OCI-M1 (cell line): ENCODE data around the gene MRTFB.
A peak's percentile ranks its signal among the peaks of the same experiment; 100 is the strongest.
"Not testable (repeated sequence)": the region's sequence is repeated elsewhere in the genome, so short reads cannot be mapped to it uniquely, and the experiment has no call there.

Experiments used
- DNase-seq: peaks from one replicate; lab custom pipeline; 2025; lab: John Stamatoyannopoulos, UW

The MRTFB gene

GRCh38 chr16:14070877-14071575, at the start of gene MRTFB:
TSS of gene MRTFB (plus strand) at chr16:14071319. CDS start at chr16:14140607, 69,288 bp downstream.
- DNase-seq, result peak; percentile 75

- DNase-seq, result not testable (repeated sequence)
Observed at GRCh38 chr16:14023526-14023925, 47.6 kb upstream of the MRTFB start.

- peak; percentile 76 for DNase-seq
Observed at GRCh38 chr16:14024283-14024682, 46.8 kb upstream of the MRTFB start.

GRCh38 chr16:14026572-14027285, 44.4 kb upstream of the MRTFB start:
- no peak for DNase-seq

- DNase-seq, result no peak
Observed at GRCh38 chr16:14028202-14028601, 42.9 kb upstream of the MRTFB start.

GRCh38 chr16:14029658-14030057, 41.5 kb upstream of the MRTFB start:
- no peak for DNase-seq

GRCh38 chr16:14035092-14035491, 36.0 kb upstream of the MRTFB start:
- DNase-seq, result no peak

- no peak for DNase-seq
Observed at GRCh38 chr16:14036889-14037288, 34.2 kb upstream of the MRTFB start.

- DNase-seq, result no peak
Observed at GRCh38 chr16:14037960-14038359, 33.2 kb upstream of the MRTFB start.

GRCh38 chr16:14041164-14041563, 30.0 kb upstream of the MRTFB start:
- no peak for DNase-seq

GRCh38 chr16:14042706-14043105, 28.4 kb upstream of the MRTFB start:
- no peak for DNase-seq

- no peak for DNase-seq
Observed at GRCh38 chr16:14043278-14043677, 27.8 kb upstream of the MRTFB start.

- no peak for DNase-seq
Observed at GRCh38 chr16:14043793-14044192, 27.3 kb upstream of the MRTFB start.

GRCh38 chr16:14047121-14047859, 23.8 kb upstream of the MRTFB start:
- DNase-seq, result not testable (repeated sequence)

GRCh38 chr16:14050291-14051027, 20.7 kb upstream of the MRTFB start:
- no peak for DNase-seq

GRCh38 chr16:14051103-14051729, 19.9 kb upstream of the MRTFB start:
- DNase-seq, result no peak

GRCh38 chr16:14056970-14057369, 14.1 kb upstream of the MRTFB start:
- no peak for DNase-seq

- no peak for DNase-seq
Observed at GRCh38 chr16:14057878-14058382, 13.2 kb upstream of the MRTFB start.

- DNase-seq, result no peak
Observed at GRCh38 chr16:14061732-14062259, 9.3 kb upstream of the MRTFB start.

- no peak for DNase-seq
Observed at GRCh38 chr16:14062261-14062660, 8.9 kb upstream of the MRTFB start.
